Uterus (tissue), 4 donors: ENCODE measurements around the gene MBD3L5. TPM values are rescaled to one million over a fixed set of nuclear protein-coding genes. Genes with fewer than 3 reads are reported as not detected.
"Not testable (repeated sequence)": the region's sequence is repeated elsewhere in the genome, so short reads cannot be mapped to it uniquely, and the experiment has no call there.

ENCODE experiments used
- DNase-seq, 2 donors: peaks; one replicate each; pipeline ENCODE4 v3.0.0-alpha.2; 2019 to 2020
- H3K27ac ChIP-seq, 2 donors: fragments of 200-600 bp; sonication (generic); 1 replicate in 1 of 2; 2 replicates in 1 of 2; pipeline ENCODE4 v1.5.1; 2016 to 2018
- H3K27me3 ChIP-seq, 2 donors: fragments of 200-600 bp; sonication (generic); one replicate each; pipeline ENCODE4 v1.5.1; 2018 to 2019; ENCODE audit warnings: control low read depth in 1 of 2
- H3K36me3 ChIP-seq, 2 donors: fragments of 200-600 bp; sonication (generic); one replicate each; pipeline ENCODE4 v1.5.1; 2019; ENCODE audit warnings: control low read depth in 1 of 2
- H3K4me1 ChIP-seq, 2 donors: fragments of 200-600 bp; sonication (generic); one replicate each; pipeline ENCODE4 v1.5.1; 2018 to 2019; ENCODE audit warnings: control low read depth in 1 of 2
- H3K4me3 ChIP-seq, 2 donors: fragments of 200-600 bp; sonication (generic); 1 replicate in 1 of 2; 2 replicates in 1 of 2; pipeline ENCODE4 v1.5.1; 2018 to 2019; ENCODE audit warnings: mild to moderate bottlenecking in 1 of 2
- H3K9me3 ChIP-seq, 2 donors: fragments of 200-600 bp; sonication (generic); one replicate each; pipeline ENCODE4 v1.5.1; 2019; ENCODE audit warnings: control low read depth in 1 of 2
- POLR2A ChIP-seq, 2 donors: fragments of 450-650 bp; IDR thresholded peaks; one replicate each; pipeline ENCODE4 v1.6.1; 2016; ENCODE audit warnings: antibody characterized with exemption in 2 of 2, mild to moderate bottlenecking in 1 of 2, moderate library complexity in 1 of 2
- intact Hi-C: fragments of 100-400 bp; cut with DNase I; formaldehyde crosslinking; loops from one replicate; pipeline ENCODE4 v1.15.1; 2023; ENCODE audit warnings: low total_unique reads
- total RNA-seq, 4 donors: library from RNA; depleted of rRNA in 3 of 4; stranded (reverse); fragments of >200 nt in 3 of 4; gene quantifications; one replicate each; pipeline versions ENCODE4 v1.1.0 to v1.2.4, GENCODE V29; 2014 to 2023
- TF ChIP-seq, protein P1 (sequence below), 4 experiments: fragments of 200-600 bp in 2 of 4; fragments of 450-650 bp in 2 of 4; sonication (generic) in 2 of 4; IDR thresholded peaks; one replicate each; pipeline ENCODE4 v1.5.1; 2016 to 2019; ENCODE audit warnings: antibody characterized with exemption in 4 of 4, mild to moderate bottlenecking in 2 of 4, moderate library complexity in 1 of 4
- donor health status: DM: yes; HTN: yes; CAD: no.

MBD3L5 gene
- total RNA-seq, result not detected

- H3K36me3 ChIP-seq, intact Hi-C loops, H3K4me3 ChIP-seq, H3K27ac ChIP-seq, DNase-seq, H3K4me1 ChIP-seq, H3K9me3 ChIP-seq, H3K27me3 ChIP-seq: not testable (repeated sequence)
Measured at GRCh38 chr19:7030278-7030677, at the start of gene MBD3L5. MBD3L5 (plus strand) TSS chr19:7030578; CDS start chr19:7030612, 34 bp downstream.

DNA sequence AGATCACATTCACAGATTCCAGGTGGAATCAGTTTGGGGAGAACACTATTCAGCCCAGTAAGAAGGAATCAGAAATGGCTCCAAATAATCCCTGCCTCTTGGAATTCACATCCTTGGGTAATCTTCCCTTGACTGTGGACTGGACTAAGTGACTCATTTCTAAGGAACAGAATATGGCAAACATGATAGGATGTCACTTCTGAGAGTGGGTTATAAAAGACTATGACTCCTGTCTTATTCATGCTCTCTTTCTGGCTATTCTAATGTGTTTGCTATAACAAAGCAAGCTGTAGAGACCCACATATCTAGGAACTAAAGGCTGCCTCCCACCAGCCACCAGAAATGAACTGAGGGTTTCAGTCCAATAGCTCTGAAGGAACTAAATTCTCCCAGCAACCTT is 46.9 kb upstream of the MBD3L5 start:
- no peak overlapping the region for H3K4me3 ChIP-seq
- no peaks in the 10 kb centered on the region for H3K36me3 ChIP-seq
- H3K27me3 ChIP-seq, result no peaks in the 10 kb centered on the region
- no peaks in the 10 kb centered on the region for H3K9me3 ChIP-seq
- TF ChIP-seq POLR2A (IDR thresholded peaks at IDR 0.05), result no peak
- TF ChIP-seq, protein P1, sequence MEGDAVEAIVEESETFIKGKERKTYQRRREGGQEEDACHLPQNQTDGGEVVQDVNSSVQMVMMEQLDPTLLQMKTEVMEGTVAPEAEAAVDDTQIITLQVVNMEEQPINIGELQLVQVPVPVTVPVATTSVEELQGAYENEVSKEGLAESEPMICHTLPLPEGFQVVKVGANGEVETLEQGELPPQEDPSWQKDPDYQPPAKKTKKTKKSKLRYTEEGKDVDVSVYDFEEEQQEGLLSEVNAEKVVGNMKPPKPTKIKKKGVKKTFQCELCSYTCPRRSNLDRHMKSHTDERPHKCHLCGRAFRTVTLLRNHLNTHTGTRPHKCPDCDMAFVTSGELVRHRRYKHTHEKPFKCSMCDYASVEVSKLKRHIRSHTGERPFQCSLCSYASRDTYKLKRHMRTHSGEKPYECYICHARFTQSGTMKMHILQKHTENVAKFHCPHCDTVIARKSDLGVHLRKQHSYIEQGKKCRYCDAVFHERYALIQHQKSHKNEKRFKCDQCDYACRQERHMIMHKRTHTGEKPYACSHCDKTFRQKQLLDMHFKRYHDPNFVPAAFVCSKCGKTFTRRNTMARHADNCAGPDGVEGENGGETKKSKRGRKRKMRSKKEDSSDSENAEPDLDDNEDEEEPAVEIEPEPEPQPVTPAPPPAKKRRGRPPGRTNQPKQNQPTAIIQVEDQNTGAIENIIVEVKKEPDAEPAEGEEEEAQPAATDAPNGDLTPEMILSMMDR (IDR thresholded peaks at IDR 0.05), result no peak
- intact Hi-C loops, result no loop called here
- no peaks in the 10 kb centered on the region for H3K4me1 ChIP-seq
- no peak for DNase-seq
- H3K27ac ChIP-seq, result no peak overlapping the region

DNA sequence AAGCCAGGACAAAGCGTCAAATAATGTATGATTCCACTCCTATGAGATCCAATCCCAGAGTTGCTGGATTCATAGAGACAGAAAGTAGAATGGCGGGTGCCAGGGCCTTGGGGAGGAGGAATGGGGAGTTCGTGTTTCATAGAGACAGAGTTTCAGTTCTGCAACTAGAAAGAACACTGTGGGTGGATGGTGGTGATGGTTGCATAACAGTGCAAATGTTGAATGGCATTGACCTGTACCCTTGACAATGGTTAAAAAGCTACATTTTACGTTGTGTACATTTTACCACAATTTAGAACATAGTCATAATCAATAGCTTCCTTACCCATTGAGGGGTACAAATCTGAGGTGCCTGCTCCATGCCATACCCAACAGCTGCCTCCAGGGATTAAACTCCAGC is 42.5 kb upstream of the MBD3L5 start:
- TF ChIP-seq POLR2A (IDR thresholded peaks at IDR 0.05), result no peak
- TF ChIP-seq, protein P1 (IDR thresholded peaks at IDR 0.05), result no peak
- Histone ChIP-seq H3K9me3 (no peaks in the 10 kb centered on the region), H3K36me3 (no peaks in the 10 kb centered on the region), H3K27me3 (peaks cover 0 to 5% of the 10 kb centered on the region in 2 donors), H3K27ac (no peak overlapping the region), H3K4me3 (no peak overlapping the region), H3K4me1 (no peaks in the 10 kb centered on the region)
- intact Hi-C loops, result no loop called here
- no peak for DNase-seq

- H3K9me3 ChIP-seq, result no peaks in the 10 kb centered on the region
- TF ChIP-seq, protein P1 (IDR thresholded peaks at IDR 0.05), result no peak
- no peak for TF ChIP-seq POLR2A (IDR thresholded peaks at IDR 0.05)
Measured at GRCh38 chr19:6988257-6988656, 42.1 kb upstream of the MBD3L5 start.

GRCh38 chr19:6995054-6995453 is 35.3 kb upstream of the MBD3L5 start:
- Histone ChIP-seq H3K4me1 (no peaks in the 10 kb centered on the region), H3K4me3 (no peak overlapping the region), H3K9me3 (no peaks in the 10 kb centered on the region), H3K36me3 (no peaks in the 10 kb centered on the region), H3K27ac (no peak overlapping the region), H3K27me3 (peaks cover 0 to 5% of the 10 kb centered on the region in 2 donors)
- no peak for DNase-seq
- TF ChIP-seq, protein P1 (IDR thresholded peaks at IDR 0.05), result no peak
- no peak for TF ChIP-seq POLR2A (IDR thresholded peaks at IDR 0.05)
- intact Hi-C loops, result no loop called here

More at GRCh38 chr19:6988257-6988656, 42.1 kb upstream of the MBD3L5 start:
- no peak for DNase-seq
- Histone ChIP-seq H3K4me1 (no peaks in the 10 kb centered on the region), H3K27ac (no peak overlapping the region), H3K27me3 (peaks cover 0 to 5% of the 10 kb centered on the region in 2 donors), H3K4me3 (no peak overlapping the region), H3K36me3 (no peaks in the 10 kb centered on the region)
- intact Hi-C loops, result no loop called here

GRCh38 chr19:6996810-6997209 is 33.6 kb upstream of the MBD3L5 start:
- H3K27me3 ChIP-seq, result peaks cover 0 to 5% of the 10 kb centered on the region in 2 donors
- no peak for TF ChIP-seq POLR2A (IDR thresholded peaks at IDR 0.05)
- TF ChIP-seq, protein P1 (IDR thresholded peaks at IDR 0.05), result no peak
- no peak for DNase-seq
- no peak overlapping the region for H3K4me3 ChIP-seq
- no peaks in the 10 kb centered on the region for H3K9me3 ChIP-seq
- H3K36me3 ChIP-seq, result no peaks in the 10 kb centered on the region
- intact Hi-C loops, result no loop called here
- no peaks in the 10 kb centered on the region for H3K4me1 ChIP-seq
- no peak overlapping the region for H3K27ac ChIP-seq
